Measurements from ENCODE around the gene SIM2. TPM values are rescaled to one million over a fixed set of nuclear protein-coding genes. Genes with fewer than 3 reads are reported as not detected.

SIM2 gene
- total RNA-seq, 1 donor from 2014 or later, result 3.1 TPM

DNA sequence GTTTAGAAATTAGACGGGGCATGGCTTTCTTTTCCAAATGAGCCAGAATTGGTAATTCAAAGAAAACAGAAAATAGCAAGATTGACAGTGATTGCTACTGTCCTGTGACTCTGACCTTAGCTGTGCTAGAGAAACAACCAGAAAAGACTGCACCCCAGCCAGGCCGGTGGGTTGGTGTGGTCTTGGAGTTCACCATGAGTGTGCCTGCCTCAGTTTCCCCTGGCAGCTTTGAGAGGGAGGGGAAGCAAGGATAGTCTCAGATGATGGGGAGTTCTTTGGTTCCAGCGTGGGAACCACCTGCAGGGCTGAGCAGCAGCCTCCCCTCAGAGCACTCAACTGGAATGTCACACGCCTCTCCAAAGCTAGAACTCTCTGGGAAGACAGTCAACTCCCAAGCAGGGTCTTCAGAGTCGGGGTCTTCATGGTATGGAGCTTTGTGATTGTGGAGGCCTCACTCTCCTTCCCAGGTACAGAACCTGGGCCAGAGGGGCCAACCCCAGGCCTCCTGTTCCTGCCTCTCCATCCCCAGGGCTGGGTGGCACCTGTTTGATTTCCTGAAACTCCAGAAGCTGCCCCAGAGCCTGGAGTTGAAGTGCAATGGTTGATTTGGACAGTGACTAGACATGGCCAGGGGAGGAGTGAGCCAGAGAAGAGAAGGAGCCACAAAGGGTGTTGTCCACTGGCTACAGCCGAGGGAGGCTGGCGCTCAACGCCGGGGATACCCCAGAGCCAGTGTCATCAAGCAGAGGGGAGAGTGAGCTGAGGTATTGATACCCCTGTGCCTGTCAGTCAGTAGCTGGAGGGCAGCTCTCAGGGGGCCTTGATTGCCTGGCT is 35.7 kb downstream of the SIM2 start:
- Histone ChIP-seq H3K9me3 (ENCODE audit: control insufficient read depth in 3 of 3, low read length in 3 of 3) (no peaks in the 10 kb centered on the region), H3K27ac (ENCODE audit: low read depth, low read length) (no peak overlapping the region), H3K4me1 (ENCODE audit: control insufficient read depth in 3 of 3, insufficient read depth in 3 of 3, low read length in 3 of 3) (no peaks in the 10 kb centered on the region), H3K4me3 (ENCODE audit: low read length in 3 of 3) (no peak overlapping the region), H3K27me3 (ENCODE audit: control insufficient read depth in 3 of 3, insufficient read depth in 3 of 3, low read length in 3 of 3) (peaks cover 31 to 61% (median 32%) of the 10 kb centered on the region in 3 donors), H3K36me3 (ENCODE audit: control insufficient read depth in 3 of 3, insufficient read depth in 3 of 3, low read length in 3 of 3) (no peaks in the 10 kb centered on the region), H3K9ac (ENCODE audit: low read depth in 1 of 3, low read length in 3 of 3) (no peak overlapping the region)

DNA sequence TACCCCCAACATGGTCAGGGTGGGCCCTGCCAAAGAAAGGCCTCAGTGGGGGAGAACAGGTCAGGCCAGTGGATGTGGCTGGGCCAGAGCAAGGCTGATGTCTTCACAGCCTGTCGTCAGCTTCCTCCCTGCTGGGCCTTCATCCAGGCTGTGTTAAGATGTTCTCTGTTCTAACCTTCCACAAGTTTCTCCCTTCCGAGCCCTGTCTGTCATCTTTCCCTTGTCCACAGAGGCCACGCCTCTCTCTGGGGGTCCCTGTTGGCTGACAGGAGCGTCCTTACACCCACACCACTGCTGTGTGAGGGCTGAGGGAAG is 36.2 kb downstream of the SIM2 start:
- no peak overlapping the region for H3K4me3 ChIP-seq (ENCODE audit: low read length in 3 of 3)
- no peak overlapping the region for H3K27ac ChIP-seq (ENCODE audit: low read depth, low read length)
- H3K9me3 ChIP-seq (ENCODE audit: control insufficient read depth in 3 of 3, low read length in 3 of 3), result no peaks in the 10 kb centered on the region
- no peaks in the 10 kb centered on the region for H3K4me1 ChIP-seq (ENCODE audit: control insufficient read depth in 3 of 3, insufficient read depth in 3 of 3, low read length in 3 of 3)
- H3K27me3 ChIP-seq (ENCODE audit: control insufficient read depth in 3 of 3, insufficient read depth in 3 of 3, low read length in 3 of 3), result peaks cover 26 to 55% (median 32%) of the 10 kb centered on the region in 3 donors
- H3K36me3 ChIP-seq (ENCODE audit: control insufficient read depth in 3 of 3, insufficient read depth in 3 of 3, low read length in 3 of 3), result no peaks in the 10 kb centered on the region
- no peak overlapping the region for H3K9ac ChIP-seq (ENCODE audit: low read depth in 1 of 3, low read length in 3 of 3)

DNA sequence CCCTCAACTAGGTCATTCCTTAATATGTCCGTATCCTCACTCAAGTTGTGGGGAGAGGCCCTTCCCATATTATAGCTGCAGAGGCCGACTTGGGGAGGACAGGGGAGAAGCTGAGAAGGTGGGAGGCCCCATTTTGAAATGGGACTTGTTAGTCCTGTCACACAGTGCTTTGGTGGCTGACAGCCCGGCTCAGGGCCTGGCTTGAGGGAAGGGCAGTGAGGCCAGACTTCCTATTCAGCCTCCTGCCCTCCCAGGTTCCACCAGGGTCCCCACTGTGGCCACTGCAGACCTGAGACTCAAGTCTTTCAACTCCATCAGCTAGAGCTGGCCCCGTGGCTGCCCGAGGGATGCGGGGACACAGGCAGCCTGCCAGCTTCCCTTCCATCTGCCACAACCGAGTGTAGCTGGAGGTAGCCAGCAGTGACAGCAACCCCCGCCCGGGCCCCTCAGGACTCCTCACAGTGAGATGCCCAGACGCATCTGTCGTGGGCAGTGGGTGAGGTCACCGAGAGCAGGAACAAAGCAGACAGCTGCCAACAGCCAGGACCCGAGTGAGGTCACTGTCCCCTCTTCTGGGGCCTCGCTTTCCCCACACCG is 36.9 kb downstream of the SIM2 start:
- H3K9me3 ChIP-seq (ENCODE audit: control insufficient read depth in 3 of 3, low read length in 3 of 3), result no peaks in the 10 kb centered on the region
- no peak overlapping the region for H3K27ac ChIP-seq (ENCODE audit: low read depth, low read length)
- no peaks in the 10 kb centered on the region for H3K4me1 ChIP-seq (ENCODE audit: control insufficient read depth in 3 of 3, insufficient read depth in 3 of 3, low read length in 3 of 3)
- H3K36me3 ChIP-seq (ENCODE audit: control insufficient read depth in 3 of 3, insufficient read depth in 3 of 3, low read length in 3 of 3), result no peaks in the 10 kb centered on the region
- no peak overlapping the region for H3K4me3 ChIP-seq (ENCODE audit: low read length in 3 of 3)
- no peak overlapping the region for H3K9ac ChIP-seq (ENCODE audit: low read depth in 1 of 3, low read length in 3 of 3)
- H3K27me3 ChIP-seq (ENCODE audit: control insufficient read depth in 3 of 3, insufficient read depth in 3 of 3, low read length in 3 of 3), result peaks cover 21 to 49% (median 30%) of the 10 kb centered on the region in 3 donors

DNA sequence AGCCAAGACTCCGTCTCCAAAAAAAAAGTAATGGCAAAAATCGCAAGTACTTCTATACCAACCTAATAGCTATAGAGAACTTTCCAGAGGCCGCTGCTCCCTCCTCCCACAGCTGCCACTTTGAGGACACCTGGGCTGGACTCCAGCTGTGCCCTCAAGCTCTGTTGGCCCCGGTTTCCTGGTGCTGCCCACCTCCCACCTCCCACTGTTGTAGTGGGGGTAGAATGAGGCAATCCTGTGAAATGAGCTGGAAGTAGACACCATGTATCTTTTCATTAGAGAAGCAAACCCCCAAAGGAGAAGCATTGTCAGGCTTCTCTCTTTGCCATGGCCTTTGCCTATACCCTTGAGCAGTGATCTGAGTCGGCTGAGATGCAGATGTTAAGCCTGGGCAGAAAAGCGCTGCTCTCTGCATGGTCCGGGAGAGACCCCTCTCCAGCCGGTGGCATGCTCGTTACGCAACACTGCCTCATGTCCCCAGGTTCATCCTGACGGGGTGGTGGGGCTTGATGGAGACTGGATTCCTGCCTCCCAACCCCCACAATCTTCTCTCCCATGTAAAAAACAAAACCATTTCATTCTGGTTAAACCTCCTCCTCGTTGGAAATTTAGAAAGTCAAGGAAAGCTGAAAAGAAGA is 39.7 kb downstream of the SIM2 start:
- Histone ChIP-seq H3K4me3 (ENCODE audit: low read length in 3 of 3) (no peak overlapping the region), H3K4me1 (ENCODE audit: control insufficient read depth in 3 of 3, insufficient read depth in 3 of 3, low read length in 3 of 3) (no peaks in the 10 kb centered on the region), H3K36me3 (ENCODE audit: control insufficient read depth in 3 of 3, insufficient read depth in 3 of 3, low read length in 3 of 3) (no peaks in the 10 kb centered on the region), H3K9me3 (ENCODE audit: control insufficient read depth in 3 of 3, low read length in 3 of 3) (no peaks in the 10 kb centered on the region), H3K27me3 (ENCODE audit: control insufficient read depth in 3 of 3, insufficient read depth in 3 of 3, low read length in 3 of 3) (peaks cover 9 to 38% (median 20%) of the 10 kb centered on the region in 3 donors), H3K9ac (ENCODE audit: low read depth in 1 of 3, low read length in 3 of 3) (no peak overlapping the region), H3K27ac (ENCODE audit: low read depth, low read length) (no peak overlapping the region)

DNA sequence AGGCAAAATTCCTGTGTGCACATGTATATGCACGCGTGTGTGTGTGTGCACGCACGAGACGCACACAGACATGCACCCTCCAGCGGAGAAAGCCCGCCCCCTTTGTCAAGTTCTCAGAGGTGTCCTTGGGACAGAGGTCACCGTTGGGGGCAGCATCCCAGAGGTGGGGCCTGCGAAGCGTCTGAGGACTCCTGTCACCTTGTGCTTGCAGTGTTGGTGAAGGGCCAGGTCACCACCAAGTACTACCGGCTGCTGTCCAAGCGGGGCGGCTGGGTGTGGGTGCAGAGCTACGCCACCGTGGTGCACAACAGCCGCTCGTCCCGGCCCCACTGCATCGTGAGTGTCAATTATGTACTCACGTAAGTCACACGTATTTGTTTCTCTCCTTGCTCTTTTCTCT is 42.6 kb downstream of the SIM2 start:
- Histone ChIP-seq H3K9me3 (ENCODE audit: control insufficient read depth in 3 of 3, low read length in 3 of 3) (no peaks in the 10 kb centered on the region), H3K36me3 (ENCODE audit: control insufficient read depth in 3 of 3, insufficient read depth in 3 of 3, low read length in 3 of 3) (no peaks in the 10 kb centered on the region), H3K27me3 (ENCODE audit: control insufficient read depth in 3 of 3, insufficient read depth in 3 of 3, low read length in 3 of 3) (peaks cover 4 to 35% (median 24%) of the 10 kb centered on the region in 3 donors), H3K4me1 (ENCODE audit: control insufficient read depth in 3 of 3, insufficient read depth in 3 of 3, low read length in 3 of 3) (peaks cover 8 to 11% (median 8%) of the 10 kb centered on the region in 3 donors), H3K27ac (ENCODE audit: low read depth, low read length) (no peak overlapping the region), H3K4me3 (ENCODE audit: low read length in 3 of 3) (no peak overlapping the region), H3K9ac (ENCODE audit: low read depth in 1 of 3, low read length in 3 of 3) (no peak overlapping the region)

DNA sequence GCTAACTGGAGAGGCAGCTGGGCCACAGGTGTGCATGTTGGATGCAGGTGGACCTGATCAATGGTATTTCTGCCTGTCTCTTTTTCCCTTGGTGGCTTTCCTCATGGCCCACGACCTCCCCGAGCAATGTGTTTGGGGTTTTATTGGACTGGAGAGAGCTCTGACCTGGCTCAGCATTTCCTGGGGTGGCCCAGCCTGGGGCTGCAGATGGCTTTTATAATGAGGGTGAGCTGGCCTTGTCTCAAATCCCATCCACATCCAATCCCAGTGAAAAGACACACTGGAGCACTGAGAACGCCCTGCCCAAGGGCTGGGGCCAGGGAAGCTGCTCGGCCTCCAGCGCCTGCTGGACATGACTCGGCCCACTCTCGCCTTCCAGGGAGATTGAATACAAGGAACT is 44.1 kb downstream of the SIM2 start:
- Histone ChIP-seq H3K9me3 (ENCODE audit: control insufficient read depth in 3 of 3, low read length in 3 of 3) (no peaks in the 10 kb centered on the region), H3K36me3 (ENCODE audit: control insufficient read depth in 3 of 3, insufficient read depth in 3 of 3, low read length in 3 of 3) (no peaks in the 10 kb centered on the region), H3K4me3 (ENCODE audit: low read length in 3 of 3) (no peak overlapping the region), H3K4me1 (ENCODE audit: control insufficient read depth in 3 of 3, insufficient read depth in 3 of 3, low read length in 3 of 3) (peaks cover 8 to 11% (median 8%) of the 10 kb centered on the region in 3 donors), H3K9ac (ENCODE audit: low read depth in 1 of 3, low read length in 3 of 3) (no peak overlapping the region), H3K27ac (ENCODE audit: low read depth, low read length) (no peak overlapping the region), H3K27me3 (ENCODE audit: control insufficient read depth in 3 of 3, insufficient read depth in 3 of 3, low read length in 3 of 3) (peaks cover 4 to 40% (median 33%) of the 10 kb centered on the region in 3 donors)

DNA sequence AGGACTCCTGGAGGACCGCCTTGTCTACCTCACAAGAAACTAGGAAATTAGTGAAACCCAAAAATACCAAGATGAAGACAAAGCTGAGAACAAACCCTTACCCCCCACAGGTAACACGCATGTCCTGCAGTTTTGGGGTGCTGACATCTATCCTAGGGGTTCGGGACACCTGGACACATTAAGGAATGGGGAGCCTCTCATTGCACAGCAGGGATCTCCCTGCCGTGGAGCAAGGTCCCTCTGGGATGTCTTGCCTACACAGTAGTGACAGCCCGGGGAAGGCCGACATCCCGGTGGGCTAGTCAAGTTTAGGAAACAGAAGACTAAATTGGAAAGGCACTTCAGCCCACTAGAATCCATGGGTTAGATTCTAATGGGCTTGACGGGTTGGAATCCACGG is 44.5 kb downstream of the SIM2 start:
- Histone ChIP-seq H3K9me3 (ENCODE audit: control insufficient read depth in 3 of 3, low read length in 3 of 3) (no peaks in the 10 kb centered on the region), H3K9ac (ENCODE audit: low read depth in 1 of 3, low read length in 3 of 3) (no peak overlapping the region), H3K27me3 (ENCODE audit: control insufficient read depth in 3 of 3, insufficient read depth in 3 of 3, low read length in 3 of 3) (peaks cover 4 to 43% (median 38%) of the 10 kb centered on the region in 3 donors), H3K36me3 (ENCODE audit: control insufficient read depth in 3 of 3, insufficient read depth in 3 of 3, low read length in 3 of 3) (no peaks in the 10 kb centered on the region), H3K27ac (ENCODE audit: low read depth, low read length) (no peak overlapping the region), H3K4me3 (ENCODE audit: low read length in 3 of 3) (no peak overlapping the region), H3K4me1 (ENCODE audit: control insufficient read depth in 3 of 3, insufficient read depth in 3 of 3, low read length in 3 of 3) (peaks cover 8 to 15% (median 10%) of the 10 kb centered on the region in 3 donors)

DNA sequence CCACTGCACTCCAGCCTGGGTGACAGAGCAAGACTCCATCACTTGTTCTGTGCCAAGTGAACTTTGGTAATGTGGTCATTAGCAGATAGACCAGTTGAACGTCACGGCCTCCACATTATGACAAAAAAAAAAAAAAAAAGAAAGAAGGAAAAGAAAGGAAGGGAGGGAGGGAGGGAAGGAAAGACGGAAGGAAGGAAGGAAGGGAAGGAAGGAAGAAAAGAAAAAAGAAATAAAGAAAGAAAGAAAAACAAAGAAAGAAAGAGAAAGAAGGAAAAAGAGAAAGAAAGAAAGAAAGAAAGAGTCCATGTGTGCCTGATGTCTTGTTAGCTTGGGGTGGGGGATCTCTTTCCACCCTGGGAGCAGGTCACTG is 45.3 kb downstream of the SIM2 start:
- H3K9me3 ChIP-seq (ENCODE audit: control insufficient read depth in 3 of 3, low read length in 3 of 3), result no peaks in the 10 kb centered on the region
- H3K36me3 ChIP-seq (ENCODE audit: control insufficient read depth in 3 of 3, insufficient read depth in 3 of 3, low read length in 3 of 3), result no peaks in the 10 kb centered on the region
- peaks cover 4 to 43% (median 39%) of the 10 kb centered on the region in 3 donors for H3K27me3 ChIP-seq (ENCODE audit: control insufficient read depth in 3 of 3, insufficient read depth in 3 of 3, low read length in 3 of 3)
- H3K4me3 ChIP-seq (ENCODE audit: low read length in 3 of 3), result no peak overlapping the region
- H3K27ac ChIP-seq (ENCODE audit: low read depth, low read length), result no peak overlapping the region
- H3K9ac ChIP-seq (ENCODE audit: low read depth in 1 of 3, low read length in 3 of 3), result no peak overlapping the region
- peaks cover 8 to 15% (median 10%) of the 10 kb centered on the region in 3 donors for H3K4me1 ChIP-seq (ENCODE audit: control insufficient read depth in 3 of 3, insufficient read depth in 3 of 3, low read length in 3 of 3)

DNA sequence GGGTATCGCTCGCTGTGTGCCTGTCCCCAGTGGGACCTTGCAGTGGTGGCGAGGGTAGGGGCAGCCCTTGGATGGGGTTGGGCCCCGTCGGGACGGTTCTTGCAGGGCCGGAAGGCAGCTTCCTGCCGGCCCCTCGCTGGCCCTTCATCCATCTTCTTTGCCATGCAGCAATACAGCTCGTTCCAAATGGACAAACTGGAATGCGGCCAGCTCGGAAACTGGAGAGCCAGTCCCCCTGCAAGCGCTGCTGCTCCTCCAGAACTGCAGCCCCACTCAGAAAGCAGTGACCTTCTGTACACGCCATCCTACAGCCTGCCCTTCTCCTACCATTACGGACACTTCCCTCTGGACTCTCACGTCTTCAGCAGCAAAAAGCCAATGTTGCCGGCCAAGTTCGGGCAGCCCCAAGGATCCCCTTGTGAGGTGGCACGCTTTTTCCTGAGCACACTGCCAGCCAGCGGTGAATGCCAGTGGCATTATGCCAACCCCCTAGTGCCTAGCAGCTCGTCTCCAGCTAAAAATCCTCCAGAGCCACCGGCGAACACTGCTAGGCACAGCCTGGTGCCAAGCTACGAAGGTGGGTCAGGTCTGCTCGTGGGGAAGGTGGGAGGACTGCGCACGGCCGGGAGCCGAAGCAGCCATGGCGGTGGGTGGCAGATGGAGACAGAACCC is 45.8 kb downstream of the SIM2 start:
- Histone ChIP-seq H3K27me3 (ENCODE audit: control insufficient read depth in 3 of 3, insufficient read depth in 3 of 3, low read length in 3 of 3) (peaks cover 4 to 43% (median 39%) of the 10 kb centered on the region in 3 donors), H3K9me3 (ENCODE audit: control insufficient read depth in 3 of 3, low read length in 3 of 3) (no peaks in the 10 kb centered on the region), H3K4me3 (ENCODE audit: low read length in 3 of 3) (peak overlapping the region in 2 of 3 donors; percentile 35 to 37), H3K36me3 (ENCODE audit: control insufficient read depth in 3 of 3, insufficient read depth in 3 of 3, low read length in 3 of 3) (no peaks in the 10 kb centered on the region), H3K27ac (ENCODE audit: low read depth, low read length) (no peak overlapping the region), H3K9ac (ENCODE audit: low read depth in 1 of 3, low read length in 3 of 3) (peak overlapping the region in 2 of 3 donors; percentile 7 to 50), H3K4me1 (ENCODE audit: control insufficient read depth in 3 of 3, insufficient read depth in 3 of 3, low read length in 3 of 3) (peaks cover 8 to 15% (median 10%) of the 10 kb centered on the region in 3 donors)

All from skeletal muscle tissue (tissue), 4 donors.